ENCODE measurements around the gene SLC5A10. TPM values are rescaled to one million over a fixed set of nuclear protein-coding genes. Genes with fewer than 3 reads are reported as not detected.

Gene SLC5A10
- total RNA-seq, 1 experiment from 2014 or later: not detected

- no peak for DNase-seq (ENCODE audit: extremely low read depth, low read depth)
These were observed 11.4 kb downstream of the SLC5A10 start for GRCh38 chr17:18963126-18964017.

GRCh38 chr17:18964018-18964351 is 12.0 kb downstream of the SLC5A10 start:
- no peak for DNase-seq (ENCODE audit: extremely low read depth, low read depth)

- DNase-seq (ENCODE audit: extremely low read depth, low read depth): no peak
These were observed 12.6 kb downstream of the SLC5A10 start for GRCh38 chr17:18964550-18964949.

DNA sequence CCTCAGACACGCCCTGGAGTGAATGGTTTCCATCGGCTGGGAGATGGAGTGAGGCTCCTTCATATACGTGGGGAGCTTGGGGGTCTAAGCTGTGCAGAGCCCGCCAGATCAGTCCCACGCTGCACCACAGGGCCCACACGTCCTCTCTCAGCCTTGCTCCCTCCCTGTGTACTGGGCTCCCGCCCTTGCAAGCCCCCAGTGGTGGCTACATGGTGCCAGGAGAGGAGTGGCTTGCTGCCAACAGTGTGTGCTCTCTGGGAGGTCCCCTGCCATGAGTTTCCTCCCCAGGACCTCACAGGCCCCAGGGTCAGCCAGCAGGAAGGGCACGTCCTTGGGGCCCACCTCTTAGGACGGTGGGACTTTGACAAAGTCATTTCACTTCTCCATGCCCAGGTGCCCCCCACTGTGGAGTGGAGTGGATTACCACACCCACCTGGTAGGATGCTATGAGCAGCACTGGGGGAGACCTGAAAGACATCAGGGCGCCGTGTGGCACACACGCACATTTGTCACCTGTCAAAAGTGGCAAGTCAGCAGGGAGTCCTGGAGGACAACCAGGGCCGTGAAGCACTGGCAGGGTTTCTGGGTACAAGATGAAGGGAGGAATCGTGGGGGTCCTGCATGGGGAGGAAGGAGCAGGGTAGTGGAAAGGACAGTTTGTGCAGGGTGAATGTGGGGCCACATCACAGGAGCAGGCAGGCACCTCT is 13.7 kb downstream of the SLC5A10 start:
- no peak for DNase-seq (ENCODE audit: extremely low read depth, low read depth)

- no peak for DNase-seq (ENCODE audit: extremely low read depth, low read depth)
These were observed 15.1 kb downstream of the SLC5A10 start for GRCh38 chr17:18966831-18967624.

- DNase-seq (ENCODE audit: extremely low read depth, low read depth): no peak
These were observed 16.0 kb downstream of the SLC5A10 start for GRCh38 chr17:18967916-18968315.

- DNase-seq (ENCODE audit: extremely low read depth, low read depth): no peak
These were observed 16.4 kb downstream of the SLC5A10 start for GRCh38 chr17:18968345-18968744.

- no peak for DNase-seq (ENCODE audit: extremely low read depth, low read depth)
These were observed 17.3 kb downstream of the SLC5A10 start for GRCh38 chr17:18968945-18969887.

DNA sequence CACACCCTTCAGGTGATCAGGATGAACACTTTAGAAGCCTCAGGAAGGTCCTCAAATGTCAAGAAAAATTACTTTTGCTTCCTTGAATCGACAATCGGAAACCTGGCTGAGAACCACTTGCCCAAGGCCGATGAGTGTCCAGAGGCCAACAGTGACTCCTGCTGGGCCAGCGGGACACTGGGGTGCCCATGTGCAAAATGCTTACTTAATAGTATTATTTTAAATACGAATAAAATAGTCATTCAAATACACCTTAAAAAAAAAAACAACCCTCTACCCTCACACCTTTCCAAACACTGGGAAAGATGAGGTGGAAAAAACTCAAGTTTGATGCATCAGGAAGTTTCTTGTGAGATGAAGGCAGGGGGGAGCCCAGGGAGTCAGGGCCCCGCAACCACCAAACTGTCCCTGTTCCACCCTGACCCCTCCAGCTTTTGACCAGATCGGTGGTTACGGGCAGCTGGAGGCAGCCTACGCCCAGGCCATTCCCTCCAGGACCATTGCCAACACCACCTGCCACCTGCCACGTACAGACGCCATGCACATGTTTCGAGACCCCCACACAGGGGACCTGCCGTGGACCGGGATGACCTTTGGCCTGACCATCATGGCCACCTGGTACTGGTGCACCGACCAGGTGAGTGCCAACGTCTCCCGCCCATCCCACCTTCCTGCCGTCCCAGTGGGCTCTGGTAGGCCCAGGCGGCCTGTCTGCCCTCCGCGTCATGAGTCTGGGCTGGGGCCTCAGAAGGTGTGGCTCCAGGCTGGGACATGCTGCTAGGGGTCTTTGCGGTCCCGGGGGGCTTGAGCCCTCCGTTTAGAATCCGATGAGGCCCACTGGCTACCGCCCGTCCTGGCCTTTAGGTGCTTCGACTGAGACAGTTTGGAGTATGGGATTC is 18.9 kb downstream of the SLC5A10 start:
- no peak for DNase-seq (ENCODE audit: extremely low read depth, low read depth)

DNA sequence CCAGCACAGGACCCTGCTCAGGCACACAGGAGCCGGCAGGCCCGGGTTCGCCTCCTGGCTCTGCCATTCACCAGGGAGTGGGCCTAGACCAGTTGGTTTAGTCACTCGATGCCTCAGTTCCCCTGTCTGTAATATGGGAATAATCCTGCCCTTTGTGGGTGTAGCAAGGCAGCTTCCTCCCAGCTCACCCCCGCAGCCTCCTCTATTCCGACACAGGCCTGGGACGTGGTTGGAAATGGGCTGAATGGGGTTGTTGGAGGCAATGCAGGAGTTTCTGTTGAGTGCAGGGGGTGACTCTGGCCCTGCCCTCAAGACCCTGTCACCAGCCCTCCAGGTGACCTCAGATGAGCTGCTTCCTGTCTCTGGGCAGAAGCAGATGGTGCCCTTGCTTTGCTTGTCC is 19.8 kb downstream of the SLC5A10 start:
- DNase-seq (ENCODE audit: extremely low read depth, low read depth): no peak

DNA sequence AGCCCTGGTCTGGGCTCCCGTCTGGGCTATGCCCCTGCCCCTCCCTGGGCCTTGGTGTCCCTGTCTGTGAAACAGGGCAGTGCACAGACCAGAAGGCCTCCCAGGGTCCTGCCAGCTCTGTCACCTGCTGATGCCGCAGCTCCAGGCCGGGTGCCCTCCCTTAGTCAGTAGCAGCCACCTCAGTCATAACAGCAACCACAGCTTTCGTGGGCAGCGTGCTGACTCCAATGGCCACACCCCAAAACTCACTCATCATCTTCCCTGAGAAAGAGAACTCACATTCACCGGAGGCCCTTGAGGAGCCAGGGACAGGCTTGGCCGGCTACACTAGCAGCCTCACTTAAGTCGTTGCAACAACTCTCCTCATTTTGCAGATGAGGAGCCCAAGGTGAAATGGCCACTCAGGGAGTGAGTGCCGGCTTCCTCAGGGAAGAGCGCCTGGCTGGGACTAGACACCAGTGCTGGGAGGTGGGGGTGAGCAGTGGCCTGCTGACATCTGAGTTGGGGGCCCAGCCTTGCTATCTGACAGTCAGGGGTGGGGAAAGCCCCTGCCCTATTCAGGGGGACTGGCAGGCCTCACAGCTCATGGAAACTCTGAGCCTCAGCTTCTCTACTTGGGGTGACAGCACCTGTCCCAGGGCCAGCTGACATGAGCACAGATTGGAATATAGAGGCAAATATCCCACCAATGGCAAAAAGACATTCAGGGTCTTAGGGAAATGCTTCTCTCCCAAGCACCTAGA is 22.6 kb downstream of the SLC5A10 start:
- DNase-seq (ENCODE audit: extremely low read depth, low read depth): no peak

DNA sequence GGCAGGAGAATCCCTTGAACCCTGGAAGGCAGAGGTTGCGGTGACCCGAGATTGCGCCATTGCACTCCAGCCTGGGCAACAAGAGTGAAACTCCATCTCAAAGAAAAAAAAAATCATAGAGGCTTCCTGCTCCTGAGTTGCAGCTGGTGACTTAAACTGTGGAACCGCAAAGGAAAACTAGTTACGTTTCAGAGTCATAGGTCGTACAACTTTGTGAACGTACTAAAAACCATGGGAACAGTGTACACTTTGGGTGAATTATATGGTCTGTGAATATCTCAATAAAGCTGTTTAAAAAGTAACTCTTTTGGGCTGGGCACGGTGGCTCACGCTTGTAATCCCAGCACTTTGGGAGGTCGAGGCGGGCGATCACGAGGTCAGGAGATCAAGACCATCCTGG is 23.6 kb downstream of the SLC5A10 start:
- DNase-seq (ENCODE audit: extremely low read depth, low read depth): no peak

GRCh38 chr17:18976201-18976600 is 24.2 kb downstream of the SLC5A10 start:
- no peak for DNase-seq (ENCODE audit: extremely low read depth, low read depth)

DNA sequence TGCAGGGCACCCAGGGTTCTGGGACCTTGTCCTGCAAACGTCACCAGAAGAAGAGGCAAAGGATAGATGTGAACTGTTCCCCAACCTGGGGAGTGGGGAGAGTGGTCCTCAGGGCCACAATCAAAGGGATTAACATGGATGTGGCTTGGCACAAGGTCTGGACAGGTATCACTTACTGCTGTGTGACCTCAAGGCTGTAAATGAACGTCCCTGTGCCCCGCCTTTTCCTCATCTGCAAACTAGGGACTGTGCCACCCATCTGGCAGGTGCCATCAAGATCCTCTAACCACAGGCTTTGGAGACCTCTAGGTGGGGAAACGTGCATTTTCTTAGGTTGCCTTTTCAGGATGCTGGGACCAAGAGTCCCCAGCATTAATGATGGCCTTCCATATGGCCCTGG is 25.1 kb downstream of the SLC5A10 start:
- no peak for DNase-seq (ENCODE audit: extremely low read depth, low read depth)

DNA sequence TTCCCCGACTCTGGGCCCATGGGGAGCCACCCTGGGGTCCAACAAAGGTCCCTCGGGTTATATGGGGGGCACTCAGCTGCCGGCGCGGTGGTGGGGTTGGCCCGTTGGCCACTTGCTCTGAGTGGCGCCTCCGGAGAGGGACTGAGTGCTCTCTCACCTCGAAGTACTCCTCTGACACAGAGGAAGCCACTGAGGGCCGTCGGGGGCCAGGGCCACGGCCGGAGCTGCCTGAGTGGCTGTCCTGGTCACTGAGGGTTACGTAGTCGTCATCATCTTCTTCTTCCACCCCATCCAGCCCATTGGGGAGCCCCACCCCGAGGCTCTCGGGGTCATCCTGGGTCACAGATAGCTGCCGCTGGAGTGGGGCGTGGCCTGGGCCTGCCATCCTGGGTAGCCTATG is 25.7 kb downstream of the SLC5A10 start:
- DNase-seq (ENCODE audit: extremely low read depth, low read depth): no peak

GRCh38 chr17:18978050-18978449 is 26.1 kb downstream of the SLC5A10 start:
- DNase-seq (ENCODE audit: extremely low read depth, low read depth): no peak

DNA sequence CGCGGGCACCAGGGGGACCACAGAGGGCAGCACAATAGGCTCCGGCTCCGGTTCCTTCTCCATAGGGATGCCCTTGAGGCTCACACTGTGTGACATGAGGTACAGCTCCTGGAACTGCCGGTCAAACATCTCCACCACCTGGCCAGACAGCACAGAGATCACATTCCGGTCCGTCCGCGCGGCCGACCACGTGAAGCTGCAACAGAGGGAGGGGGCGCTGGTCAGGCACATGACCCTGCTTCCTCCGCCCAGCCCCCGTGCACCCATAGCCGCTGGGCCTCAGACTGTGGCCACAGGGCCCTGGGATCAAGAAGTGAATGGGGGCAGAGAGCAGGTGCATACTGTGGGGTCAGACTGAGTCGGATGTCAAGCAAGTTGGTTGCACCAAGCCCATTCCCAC is 26.7 kb downstream of the SLC5A10 start:
- no peak for DNase-seq (ENCODE audit: extremely low read depth, low read depth)

GRCh38 chr17:18980682-18981334 is 28.8 kb downstream of the SLC5A10 start:
- no peak for DNase-seq (ENCODE audit: extremely low read depth, low read depth)
